Heart left ventricle (tissue), 16 donors: Measurements from ENCODE around the gene FNBP1. TPM values are rescaled to one million over a fixed set of nuclear protein-coding genes. Genes with fewer than 3 reads are reported as not detected.

Experiments used
- ATAC-seq, 4 donors: fragments of 200-7000 bp; cut with Tn5 transposase; one replicate each; pipeline ENCODE4 v1.9.1; 2020 to 2022; ENCODE audit warnings: moderate library complexity in 4 of 4, mild to moderate bottlenecking in 3 of 4, moderate number of reproducible peaks in 1 of 4
- DNase-seq, 5 donors: peaks; one replicate each; pipeline ENCODE4 v3.0.0-alpha.2; 2020
- H3K27ac ChIP-seq, 12 donors: fragments of 200-600 bp; sonication (generic) in 4 of 12; one replicate each; pipeline versions ENCODE4 v1.5.0 to v1.8.0; 2016 to 2022; ENCODE audit warnings: mild to moderate bottlenecking in 2 of 12
- H3K27me3 ChIP-seq, 9 donors: fragments of 200-600 bp; sonication (generic) in 2 of 9; one replicate each; pipeline versions ENCODE4 v1.5.1 to v1.8.0; 2016 to 2022; ENCODE audit warnings: mild to moderate bottlenecking in 3 of 9
- H3K36me3 ChIP-seq, 9 donors: fragments of 200-600 bp; sonication (generic) in 2 of 9; one replicate each; pipeline versions ENCODE4 v1.5.0 to v1.8.0; 2018 to 2022; ENCODE audit warnings: mild to moderate bottlenecking in 2 of 9
- H3K4me1 ChIP-seq, 12 donors: fragments of 200-600 bp; sonication (generic) in 4 of 12; one replicate each; pipeline versions ENCODE4 v1.5.0 to v1.8.0; 2016 to 2022; ENCODE audit warnings: mild to moderate bottlenecking in 3 of 12
- H3K4me3 ChIP-seq, 12 donors: fragments of 200-600 bp; sonication (generic) in 4 of 12; one replicate each; pipeline versions ENCODE4 v1.5.0 to v1.8.0; 2017 to 2022; ENCODE audit warnings: mild to moderate bottlenecking in 9 of 12, moderate library complexity in 4 of 12
- H3K9me3 ChIP-seq, 12 donors: fragments of 200-600 bp; sonication (generic) in 4 of 12; one replicate each; pipeline versions ENCODE4 v1.5.0 to v1.8.0; 2016 to 2022; ENCODE audit warnings: mild to moderate bottlenecking in 1 of 12
- CTCF ChIP-seq, 12 donors: fragments of 200-600 bp; sonication (generic) in 4 of 12; IDR thresholded peaks; one replicate each; pipeline versions ENCODE4 v1.5.0 to v1.8.0; 2018 to 2022; ENCODE audit warnings: antibody characterized with exemption in 12 of 12, mild to moderate bottlenecking in 5 of 12
- POLR2A ChIP-seq, 2 donors: fragments of 450-650 bp; IDR thresholded peaks; one replicate each; pipeline ENCODE4 v1.6.1; 2017; ENCODE audit warnings: antibody characterized with exemption in 2 of 2, mild to moderate bottlenecking in 2 of 2, moderate library complexity in 2 of 2
- WGBS, 4 donors: extraction: QIAGEN DNeasy Blood & Tissue Kit in 2 of 4; methylation state at CpG; one replicate each; pipeline versions ENCODE4 v1.1.5 to v1.1.7; 2013 to 2018; 5-methylcytosine and 5-hydroxymethylcytosine counted together
- intact Hi-C, 10 donors: fragments of 100-400 bp; cut with DNase I; formaldehyde crosslinking; loops; one replicate each; pipeline versions ENCODE4 v1.11.1 to v1.14.2; 2022
- polyA plus RNA-seq, 2 donors: library from polyadenylated mRNA; stranded (reverse); fragments of 200-250 nt; gene quantifications; one replicate each; pipeline ENCODE4 v1.2.3, GENCODE V29; 2013
- total RNA-seq, 9 donors: library from RNA; depleted of rRNA in 2 of 9; stranded (reverse); fragments of >200 nt in 2 of 9; fragmentation: NEBNext Ultra II Directional in 3 of 9; extraction: Animal tissue kit (Norgen Biotek cat#: 25700) in 3 of 9; gene quantifications; one replicate each; pipeline versions ENCODE4 v1.1.0 to v1.2.4, GENCODE V29; 2016 to 2023
- donor health status: ischemic (EF 13 %, LVEDD 7.1; RV severe dilation, severe dysfunction).
- donor health status: healthy with polysubstance abuse.
- donor health status: DM: no; HTN: yes; CAD: no.
- donor health status: DM: no; HTN: no; CAD: no.
- donor health status: ischemic (EF 25% LVEDD 6.9; RV normal size, moderate dysfunction).
- donor health status: ischemic (EF 25% LVEDD 5.7; RV mildly dilated, moderate dysfunction).
- donor health status: healthy.
- donor health status: DM: yes; HTN: yes; CAD: no.
- donor health status: ischemic (EF 35%, LVEDD 5.7; RV mildly dilated, moderate dysfunction).
- donor health status: nonischemic (EF 11% LVEDD 7.7; RV severe dilation, severe dysfunction).
- donor health status: DM: yes; HTN: yes; CAD: no.
- donor health status: PGD.
- donor health status: ischemic (EF 29% LVEDD 5.4; RV normal size, mild dysfunction).
- donor health status: nonischemic (EF 23%, LVEDD 6.1; RV moderate dilation, normal function).

Gene FNBP1
- total and polyA plus RNA-seq, 11 donors, result 6.9 to 47.3 (median 24.1) TPM

- intact Hi-C loops, result loop anchor here in 1 of 10 donors (10.0 kb wide), 1 partner anchor 119 kb away; the partner anchor contains the start of gene GPR107
- peaks cover 0 to 74% (median 39%) of the 10 kb centered on the region in 12 donors for H3K4me1 ChIP-seq
- no peak overlapping the region for H3K4me3 ChIP-seq
- 66 to 72% (median 70%) methylated on average over 5 of the region's 5 CpGs for WGBS, 4 donors
- no peak for TF ChIP-seq POLR2A (IDR thresholded peaks at IDR 0.05)
- TF ChIP-seq CTCF (IDR thresholded peaks at IDR 0.05), result no peak
- H3K27ac ChIP-seq, result peak overlapping the region in 3 of 12 donors; percentile 3 to 76 (median 11)
- DNase-seq, result no peak
- no peak for ATAC-seq
- no peaks in the 10 kb centered on the region for H3K27me3 ChIP-seq
- peaks cover 0 to 2% (median 0%) of the 10 kb centered on the region in 9 donors for H3K36me3 ChIP-seq
- no peaks in the 10 kb centered on the region for H3K9me3 ChIP-seq
Measured at GRCh38 chr9:129936222-129936621, 106.8 kb downstream of the FNBP1 start.

- Histone ChIP-seq H3K4me3 (no peak overlapping the region), H3K27ac (peak overlapping the region in 11 of 12 donors; percentile 28 to 88 (median 64)), H3K27me3 (no peaks in the 10 kb centered on the region), H3K4me1 (peaks cover 0 to 83% (median 45%) of the 10 kb centered on the region in 12 donors), H3K9me3 (no peaks in the 10 kb centered on the region), H3K36me3 (peaks cover 0 to under 1% (median 0%) of the 10 kb centered on the region in 9 donors)
- DNase-seq, result peak in 2 of 5 donors; percentile 23 to 32
- 56 to 74% (median 58%) methylated on average over 5 of the region's 5 CpGs for WGBS, 4 donors
- TF ChIP-seq POLR2A (IDR thresholded peaks at IDR 0.05), result no peak
- TF ChIP-seq CTCF (IDR thresholded peaks at IDR 0.05), result no peak
- peak in 2 of 4 donors; percentile 46 to 56 for ATAC-seq
- intact Hi-C loops, result loop anchor here in 2 of 10 donors (5.0 to 10.0 kb wide), 2 partner anchors 108 to 120 kb away; partner anchors contain the start of genes FNBP1 (in 1 of the 2) and GPR107 (in 1 of the 2)
Measured at GRCh38 chr9:129934780-129935179, 108.2 kb downstream of the FNBP1 start.

DNA sequence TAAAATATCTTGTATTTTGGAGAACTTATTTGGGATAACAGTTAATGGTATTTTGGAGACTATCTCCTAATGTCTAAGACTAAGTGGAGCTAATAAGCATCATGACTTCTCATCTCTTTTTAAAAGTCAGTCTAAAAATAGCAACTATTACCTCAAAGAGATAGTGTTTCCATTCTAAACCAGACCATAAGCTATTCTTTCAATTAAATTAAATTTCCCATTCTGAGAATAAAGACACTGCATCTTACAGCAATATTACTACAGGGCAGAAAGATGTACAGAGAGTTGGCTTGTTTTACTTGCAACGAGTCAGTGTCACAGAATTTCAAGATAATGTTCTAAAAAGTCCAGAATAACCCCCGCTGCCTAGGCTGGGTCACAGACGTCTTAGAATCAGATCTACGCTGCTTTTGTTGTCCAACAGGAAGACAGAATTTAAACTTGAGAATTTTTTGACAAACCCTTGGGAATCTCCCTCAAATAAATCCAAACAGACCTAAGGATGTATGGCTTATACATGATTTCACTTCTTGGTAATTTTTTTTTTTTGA lies 108.9 kb downstream of the FNBP1 start:
- peak overlapping the region in 11 of 12 donors; percentile 28 to 88 (median 64) for H3K27ac ChIP-seq
- H3K36me3 ChIP-seq, result peaks cover 0 to 7% (median 3%) of the 10 kb centered on the region in 9 donors
- H3K9me3 ChIP-seq, result no peaks in the 10 kb centered on the region
- 52 to 61% (median 57%) methylated on average over 4 of the region's 4 CpGs for WGBS, 4 donors
- ATAC-seq (peak in 1 of 4 donors; percentile 9), DNase-seq (no peak)
- H3K27me3 ChIP-seq, result no peaks in the 10 kb centered on the region
- H3K4me3 ChIP-seq, result no peak overlapping the region
- intact Hi-C loops, result loop anchor here in 2 of 10 donors (5.0 to 10.0 kb wide), 2 partner anchors 108 to 121 kb away; partner anchors contain the start of genes FNBP1 (in 1 of the 2) and GPR107 (in 1 of the 2)
- peaks cover 0 to 77% (median 45%) of the 10 kb centered on the region in 12 donors for H3K4me1 ChIP-seq
- TF ChIP-seq CTCF (IDR thresholded peaks at IDR 0.05), result no peak
- TF ChIP-seq POLR2A (IDR thresholded peaks at IDR 0.05), result no peak
